Bronchial epithelial cell (primary cell): Measurements from ENCODE around the gene MYH7. TPM values are rescaled to one million over a fixed set of nuclear protein-coding genes. Genes with fewer than 3 reads are reported as not detected.
A peak's percentile ranks its signal among the peaks of the same experiment; 100 is the strongest.

Experiments used
- DNase-seq: peaks from one replicate; pipeline ENCODE4 v3.0.0-alpha.2; 2010; ENCODE audit warnings: low read depth
- FAIRE-seq: peaks from 2 replicates; lab custom pipeline; 2011; peaks lifted over from hg19 to GRCh38; lab: Jason Lieb, UNC
- H3K27me3 ChIP-seq: 2 replicates; pipeline ENCODE4 v1.5.1; 2011; ENCODE audit warnings: low read length; ENCODE audit not compliant: control insufficient read depth, insufficient read depth
- H3K36me3 ChIP-seq: 2 replicates; pipeline ENCODE4 v1.5.1; 2011; ENCODE audit warnings: low read length; ENCODE audit not compliant: control insufficient read depth, insufficient read depth
- H3K4me3 ChIP-seq: 2 replicates; pipeline ENCODE4 v1.5.1; 2011; ENCODE audit warnings: mild to moderate bottlenecking, low read depth, low read length, control low read depth
- CTCF ChIP-seq: IDR thresholded peaks from 2 replicates; pipeline ENCODE4 v1.5.1; 2011; ENCODE audit warnings: mild to moderate bottlenecking, moderate library complexity, low read length, control low read depth, inconsistent platforms; ENCODE audit not compliant: insufficient read depth, severe bottlenecking
- total RNA-seq: library from RNA; depleted of rRNA; stranded (reverse); fragments of >200 nt; gene quantifications from 2 replicates; pipeline ENCODE4 v1.2.1, GENCODE V29; 2014

MYH7 gene
- total RNA-seq, 1 donor from 2014 or later: not detected

GRCh38 chr14:23379366-23380196, 55.9 kb downstream of the MYH7 start:
- H3K36me3 ChIP-seq: no peaks in the 10 kb centered on the region
- DNase-seq (peak; percentile 58), FAIRE-seq (peak; percentile 87)
- peak; percentile 98 for TF ChIP-seq CTCF
- no peak overlapping the region for H3K4me3 ChIP-seq
- H3K27me3 ChIP-seq: no peaks in the 10 kb centered on the region

- Histone ChIP-seq H3K36me3 (no peaks in the 10 kb centered on the region), H3K4me3 (no peak overlapping the region), H3K27me3 (no peaks in the 10 kb centered on the region)
- no peak for DNase-seq
- no peak for TF ChIP-seq CTCF
- FAIRE-seq: no peak
Observed at GRCh38 chr14:23378612-23379220, 56.7 kb downstream of the MYH7 start.

GRCh38 chr14:23377573-23378563, 57.6 kb downstream of the MYH7 start:
- no peak for DNase-seq
- no peak overlapping the region for H3K4me3 ChIP-seq
- H3K27me3 ChIP-seq: no peaks in the 10 kb centered on the region
- no peaks in the 10 kb centered on the region for H3K36me3 ChIP-seq
- TF ChIP-seq CTCF: no peak
- no peak for FAIRE-seq

- no peak for TF ChIP-seq CTCF
- Histone ChIP-seq H3K4me3 (no peak overlapping the region), H3K27me3 (no peaks in the 10 kb centered on the region), H3K36me3 (no peaks in the 10 kb centered on the region)
- FAIRE-seq (no peak), DNase-seq (no peak)
Observed at GRCh38 chr14:23377198-23377550, 58.3 kb downstream of the MYH7 start.

GRCh38 chr14:23376482-23377197, 58.8 kb downstream of the MYH7 start, which contains the start of gene CMTM5:
CMTM5 (plus strand) TSS chr14:23377046; CDS start chr14:23377252, 206 bp downstream.
- Histone ChIP-seq H3K4me3 (no peak within 1 kb of the TSS), H3K27me3 (no peaks in the 10 kb centered on the region), H3K36me3 (no peaks in the 10 kb centered on the region)
- no peak for TF ChIP-seq CTCF
- no peak for FAIRE-seq
- no peak for DNase-seq
